ENCODE results near the gene JAZF1. TPM values are rescaled to one million over a fixed set of nuclear protein-coding genes. Genes with fewer than 3 reads are reported as not detected.

The JAZF1 gene
- total RNA-seq, 1 experiment from 2014 or later: 18.8 TPM

Other genes starting within 250 kb of the JAZF1 start
- gene CREB5, start 231.7 kb upstream of the JAZF1 start, total RNA-seq (2014; rRNA removed; shearing (Covaris generic)): 1.4 and 3.2 TPM in 2 replicates